ENCODE data around the gene NIPSNAP3A. TPM values are rescaled to one million over a fixed set of nuclear protein-coding genes. Genes with fewer than 3 reads are reported as not detected.

Gene NIPSNAP3A
- total RNA-seq, 2 experiments from 2014 or later, result 12.2 to 12.4 TPM

GRCh38 chr9:104775976-104776375, 28.5 kb downstream of the NIPSNAP3A start:
- no peak for TF ChIP-seq CTCF (IDR thresholded peaks at IDR 0.05)
- ChIA-PET POLR2A (interaction anchor here (1.1 kb wide), 1 partner anchor 14 kb away, joined by 3 read pairs; no protein-coding TSS in a partner anchor), CTCF (interaction anchor here (0.9 kb wide), 1 partner anchor 12 kb away, joined by 3 read pairs; no protein-coding TSS in a partner anchor)
- Mint-ChIP-seq H3K4me3 (no peak overlapping the region), H3K9me3 (no peaks in the 10 kb centered on the region), H3K36me3 (ENCODE audit: low read depth) (no peaks in the 10 kb centered on the region), H3K27ac (no peak overlapping the region), H3K27me3 (peaks cover 3% of the 10 kb centered on the region), H3K4me1 (ENCODE audit: low read depth) (no peaks in the 10 kb centered on the region)
- intact Hi-C loops (cut with micrococcal nuclease), result no loop called here
- no peak for DNase-seq
- no peak for ATAC-seq

- H3K27ac Mint-ChIP-seq, result no peak overlapping the region
- intact Hi-C loops (cut with micrococcal nuclease), result no loop called here
- H3K27me3 Mint-ChIP-seq, result no peaks in the 10 kb centered on the region
- DNase-seq (no peak), ATAC-seq (no peak)
- H3K9me3 Mint-ChIP-seq, result no peaks in the 10 kb centered on the region
- POLR2A ChIA-PET, result no interaction called here
- H3K4me3 Mint-ChIP-seq, result no peak overlapping the region
- no peak for TF ChIP-seq CTCF (IDR thresholded peaks at IDR 0.05)
- H3K36me3 Mint-ChIP-seq (ENCODE audit: low read depth), result no peaks in the 10 kb centered on the region
- H3K4me1 Mint-ChIP-seq (ENCODE audit: low read depth), result no peaks in the 10 kb centered on the region
- CTCF ChIA-PET, result no interaction called here
Observed at GRCh38 chr9:104776797-104777196, 29.3 kb downstream of the NIPSNAP3A start.

GRCh38 chr9:104778802-104779201, 31.3 kb downstream of the NIPSNAP3A start:
- POLR2A ChIA-PET, result no interaction called here
- H3K36me3 Mint-ChIP-seq (ENCODE audit: low read depth), result no peaks in the 10 kb centered on the region
- CTCF ChIA-PET, result no interaction called here
- H3K27me3 Mint-ChIP-seq, result no peaks in the 10 kb centered on the region
- DNase-seq (no peak), ATAC-seq (no peak)
- no peak overlapping the region for H3K27ac Mint-ChIP-seq
- intact Hi-C loops (cut with micrococcal nuclease), result no loop called here
- no peak for TF ChIP-seq CTCF (IDR thresholded peaks at IDR 0.05)
- H3K4me3 Mint-ChIP-seq, result no peak overlapping the region
- no peaks in the 10 kb centered on the region for H3K4me1 Mint-ChIP-seq (ENCODE audit: low read depth)
- H3K9me3 Mint-ChIP-seq, result no peaks in the 10 kb centered on the region

- DNase-seq, result no peak
- POLR2A ChIA-PET, result no interaction called here
- CTCF ChIA-PET, result no interaction called here
Observed at GRCh38 chr9:104779334-104779733, 31.9 kb downstream of the NIPSNAP3A start.

More at GRCh38 chr9:104779334-104779733, 31.9 kb downstream of the NIPSNAP3A start:
- TF ChIP-seq CTCF (IDR thresholded peaks at IDR 0.05), result no peak
- Mint-ChIP-seq H3K4me3 (no peak overlapping the region), H3K27ac (no peak overlapping the region), H3K36me3 (ENCODE audit: low read depth) (no peaks in the 10 kb centered on the region), H3K9me3 (no peaks in the 10 kb centered on the region), H3K27me3 (no peaks in the 10 kb centered on the region), H3K4me1 (ENCODE audit: low read depth) (no peaks in the 10 kb centered on the region)
- ATAC-seq, result no peak
- intact Hi-C loops (cut with micrococcal nuclease), result no loop called here

All from activated CD8-positive, alpha-beta T cell treated with anti-CD3 and anti-CD28 coated beads for 36 hours (primary cell).